ENCODE results near the gene RAP1B. TPM values are rescaled to one million over a fixed set of nuclear protein-coding genes. Genes with fewer than 3 reads are reported as not detected.
A peak's percentile ranks its signal among the peaks of the same experiment; 100 is the strongest.
"Not testable (repeated sequence)": the region's sequence is repeated elsewhere in the genome, so short reads cannot be mapped to it uniquely, and the experiment has no call there.

The RAP1B gene
- total and polyA plus RNA-seq, 2 experiments from 2014 or later, result 275 to 353 TPM

- no peak for DNase-seq
- in situ Hi-C loops (cut with MboI), result no loop called here
- TF ChIP-seq EZH2phosphoT487 (IDR thresholded peaks at IDR 0.05; ENCODE audit: insufficient read depth, low read depth), result no peak
- no peak for TF ChIP-seq EZH2 (IDR thresholded peaks at IDR 0.05; ENCODE audit: insufficient read depth, poor library complexity, severe bottlenecking)
- Histone ChIP-seq H3K36me3 (ENCODE audit: low read depth) (no peaks in the 10 kb centered on the region), H3K9me3 (ENCODE audit: low read depth) (no peaks in the 10 kb centered on the region), H3K4me2 (ENCODE audit: unreplicated experiment) (no peak overlapping the region), H3K9ac (no peak overlapping the region), H3K27me3 (replicated peaks; ENCODE audit: insufficient read depth) (no peaks in the 10 kb centered on the region), H2AFZ (peak overlapping the region; percentile 18; the same call in 1 of the 2 replicates), H3K27ac (0 out of 2 replicates have a peak overlapping the region, but pooled peaks have one; percentile 6), H3K79me2 (ENCODE audit: insufficient read depth) (no peaks in the 10 kb centered on the region), H3K4me3 (no peak overlapping the region), H3F3A (ENCODE audit: insufficient read depth) (peaks cover 24% of the 10 kb centered on the region), H4K20me1 (ENCODE audit: insufficient read depth) (no peaks in the 10 kb centered on the region), H3K9me2 (ENCODE audit: insufficient read depth) (no peaks in the 10 kb centered on the region), H3K4me1 (ENCODE audit: insufficient read depth) (peaks cover 6% of the 10 kb centered on the region; the same call in 1 of the 2 replicates)
- WGBS, 2 experiments (ENCODE audit: low coverage in 1 of 2, low lambda C conversion rate in 2 of 2, missing lambda C conversion rate in 2 of 2), result 64 to 67% methylated on average over 5 of the region's 5 CpGs
Observed at GRCh38 chr12:68675101-68675842, 64.6 kb downstream of the RAP1B start.

GRCh38 chr12:68676854-68677253, 66.2 kb downstream of the RAP1B start:
- H3K4me1 ChIP-seq (ENCODE audit: insufficient read depth); H3K79me2 ChIP-seq (ENCODE audit: insufficient read depth); H3K4me3 ChIP-seq; H3K4me2 ChIP-seq (ENCODE audit: unreplicated experiment); H3K9me3 ChIP-seq (ENCODE audit: low read depth); H3K9me2 ChIP-seq (ENCODE audit: insufficient read depth); H3K27me3 ChIP-seq (replicated peaks; ENCODE audit: insufficient read depth); H4K20me1 ChIP-seq (ENCODE audit: insufficient read depth); in situ Hi-C loops (cut with MboI); DNase-seq; H3K36me3 ChIP-seq (ENCODE audit: low read depth): not testable (repeated sequence)
- Histone ChIP-seq H3F3A (ENCODE audit: insufficient read depth) (peaks cover 18% of the 10 kb centered on the region), H2AFZ (peak overlapping the region; percentile 85), H3K27ac (0 out of 2 replicates have a peak overlapping the region, but pooled peaks have one; percentile 62), H3K9ac (peak overlapping the region; percentile 59; the same call in 1 of the 2 replicates)
- 93 to 95% methylated on average over 5 of the region's 5 CpGs for WGBS, 2 experiments (ENCODE audit: low coverage in 1 of 2, low lambda C conversion rate in 2 of 2, missing lambda C conversion rate in 2 of 2)

- Histone ChIP-seq H3K79me2 (ENCODE audit: insufficient read depth) (peaks cover 32% of the 10 kb centered on the region), H3K27ac (peak overlapping the region; percentile 76), H3K4me2 (ENCODE audit: unreplicated experiment) (peak overlapping the region; percentile 95), H4K20me1 (ENCODE audit: insufficient read depth) (no peaks in the 10 kb centered on the region), H3K36me3 (ENCODE audit: low read depth) (peaks cover 11% of the 10 kb centered on the region; the same call in 1 of the 2 replicates), H3K9me3 (ENCODE audit: low read depth) (no peaks in the 10 kb centered on the region), H3K4me3 (peak overlapping the region; percentile 90), H3F3A (ENCODE audit: insufficient read depth) (peaks cover 9% of the 10 kb centered on the region; the same call in 1 of the 2 replicates), H3K9me2 (ENCODE audit: insufficient read depth) (no peaks in the 10 kb centered on the region), H2AFZ (peak overlapping the region; percentile 93), H3K9ac (peak overlapping the region; percentile 83), H3K4me1 (ENCODE audit: insufficient read depth) (peaks cover 11% of the 10 kb centered on the region; the same call in 1 of the 2 replicates), H3K27me3 (replicated peaks; ENCODE audit: insufficient read depth) (no peaks in the 10 kb centered on the region)
- WGBS, 2 experiments (ENCODE audit: low coverage in 1 of 2, low lambda C conversion rate in 2 of 2, missing lambda C conversion rate in 2 of 2), result 30 to 34% methylated on average over 3 of the region's 3 CpGs
- in situ Hi-C loops (cut with MboI), result no loop called here
- TF ChIP-seq EZH2phosphoT487 (IDR thresholded peaks at IDR 0.05; ENCODE audit: insufficient read depth, low read depth) (no peak), EZH2 (IDR thresholded peaks at IDR 0.05; ENCODE audit: insufficient read depth, poor library complexity, severe bottlenecking) (no peak)
- DNase-seq, result no peak
Observed at GRCh38 chr12:68686262-68686594, 75.5 kb downstream of the RAP1B start.

GRCh38 chr12:68686595-68687521, 76.2 kb downstream of the RAP1B start, which contains the start of gene NUP107:
Gene NUP107, plus strand, starts transcription at chr12:68686978. Its CDS starts 88 bp downstream, at chr12:68687066.
- Histone ChIP-seq H3F3A (ENCODE audit: insufficient read depth) (peaks cover 9% of the 10 kb centered on the region; the same call in 1 of the 2 replicates), H2AFZ (peak within 1 kb of the TSS; percentile 93), H3K4me1 (ENCODE audit: insufficient read depth) (peaks cover 11% of the 10 kb centered on the region; the same call in 1 of the 2 replicates), H3K79me2 (ENCODE audit: insufficient read depth) (peaks cover 32% of the 10 kb centered on the region), H3K27ac (peak within 1 kb of the TSS; percentile 76), H3K4me2 (ENCODE audit: unreplicated experiment) (peak within 1 kb of the TSS; percentile 95), H3K9ac (peak within 1 kb of the TSS; percentile 83), H3K36me3 (ENCODE audit: low read depth) (peaks cover 13% of the 10 kb centered on the region; the same call in 1 of the 2 replicates), H3K4me3 (peak within 1 kb of the TSS; percentile 90), H3K27me3 (replicated peaks; ENCODE audit: insufficient read depth) (no peaks in the 10 kb centered on the region), H3K9me2 (ENCODE audit: insufficient read depth) (no peaks in the 10 kb centered on the region), H4K20me1 (ENCODE audit: insufficient read depth) (no peaks in the 10 kb centered on the region), H3K9me3 (ENCODE audit: low read depth) (no peaks in the 10 kb centered on the region)
- peak; percentile 99 for DNase-seq
- TF ChIP-seq EZH2phosphoT487 (IDR thresholded peaks at IDR 0.05; ENCODE audit: insufficient read depth, low read depth) (no peak), EZH2 (IDR thresholded peaks at IDR 0.05; ENCODE audit: insufficient read depth, poor library complexity, severe bottlenecking) (no peak)
- in situ Hi-C loops (cut with MboI), result no loop called here
- 1 to 2% methylated on average over 43 to 44 of the region's 44 CpGs for WGBS, 2 experiments (ENCODE audit: low coverage in 1 of 2, low lambda C conversion rate in 2 of 2, missing lambda C conversion rate in 2 of 2)
